Transverse colon (tissue), 4 donors: ENCODE data around the gene TBX21.

Experiments
- EP300 ChIP-seq: sonication (generic); formaldehyde crosslinking; IDR thresholded peaks from one replicate; pipeline ENCODE4 v1.6.1; 2017; ENCODE audit warnings: antibody characterized with exemption, low read depth
- POLR2A ChIP-seq: fragments of 450-650 bp; IDR thresholded peaks from one replicate; pipeline ENCODE4 v1.6.1; 2016; ENCODE audit warnings: antibody characterized with exemption, mild to moderate bottlenecking, moderate library complexity
- POLR2AphosphoS5 ChIP-seq, 3 donors: sonication (generic); formaldehyde crosslinking; IDR thresholded peaks; one replicate each; pipeline ENCODE4 v1.6.1; 2016; ENCODE audit warnings: antibody characterized with exemption in 3 of 3
- TF ChIP-seq, protein P1 (sequence below), 5 experiments: fragments of 200-600 bp in 3 of 5; fragments of 450-650 bp in 2 of 5; sonication (generic) in 3 of 5; IDR thresholded peaks; 1 replicate in 2 of 5; 2 replicates in 3 of 5; pipeline ENCODE4 v1.5.1; 2016 to 2017; ENCODE audit warnings: antibody characterized with exemption in 5 of 5, inconsistent platforms in 3 of 5, mild to moderate bottlenecking in 2 of 5, moderate library complexity in 1 of 5

DNA sequence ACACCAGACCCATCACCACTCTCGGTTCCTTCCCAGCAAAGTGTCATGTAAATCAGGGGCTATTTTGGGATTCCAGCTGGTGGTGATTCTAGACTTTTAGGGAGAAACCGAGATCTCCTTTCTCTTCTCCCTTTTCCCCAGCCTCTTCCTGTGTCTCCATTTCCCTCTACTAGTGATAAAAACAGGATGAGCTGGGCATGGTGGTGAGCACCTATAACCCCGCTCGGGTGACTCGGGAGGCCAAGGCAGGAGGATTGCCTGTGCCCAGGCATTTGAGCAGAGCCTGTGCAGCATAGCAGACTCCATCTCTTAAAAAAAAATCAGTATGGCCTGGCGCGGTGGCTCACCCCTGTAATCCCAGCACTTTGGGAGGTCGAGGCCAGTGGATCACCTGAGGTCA, 6.1 kb downstream of the TBX21 start:
- TF ChIP-seq, protein P1, sequence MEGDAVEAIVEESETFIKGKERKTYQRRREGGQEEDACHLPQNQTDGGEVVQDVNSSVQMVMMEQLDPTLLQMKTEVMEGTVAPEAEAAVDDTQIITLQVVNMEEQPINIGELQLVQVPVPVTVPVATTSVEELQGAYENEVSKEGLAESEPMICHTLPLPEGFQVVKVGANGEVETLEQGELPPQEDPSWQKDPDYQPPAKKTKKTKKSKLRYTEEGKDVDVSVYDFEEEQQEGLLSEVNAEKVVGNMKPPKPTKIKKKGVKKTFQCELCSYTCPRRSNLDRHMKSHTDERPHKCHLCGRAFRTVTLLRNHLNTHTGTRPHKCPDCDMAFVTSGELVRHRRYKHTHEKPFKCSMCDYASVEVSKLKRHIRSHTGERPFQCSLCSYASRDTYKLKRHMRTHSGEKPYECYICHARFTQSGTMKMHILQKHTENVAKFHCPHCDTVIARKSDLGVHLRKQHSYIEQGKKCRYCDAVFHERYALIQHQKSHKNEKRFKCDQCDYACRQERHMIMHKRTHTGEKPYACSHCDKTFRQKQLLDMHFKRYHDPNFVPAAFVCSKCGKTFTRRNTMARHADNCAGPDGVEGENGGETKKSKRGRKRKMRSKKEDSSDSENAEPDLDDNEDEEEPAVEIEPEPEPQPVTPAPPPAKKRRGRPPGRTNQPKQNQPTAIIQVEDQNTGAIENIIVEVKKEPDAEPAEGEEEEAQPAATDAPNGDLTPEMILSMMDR (IDR thresholded peaks at IDR 0.05): no peak
- TF ChIP-seq POLR2AphosphoS5 (IDR thresholded peaks at IDR 0.05) (no peak), POLR2A (no peak), EP300 (no peak)
